Measurements from ENCODE around the gene FLT3.

- TF ChIP-seq UBTF (IDR thresholded peaks at IDR 0.05; ENCODE audit: borderline replicate concordance in 1 of 2, low read depth in 2 of 2, low read length in 2 of 2) (no peak), CTCF (IDR thresholded peaks at IDR 0.05 in 2 of 3, conservative IDR thresholded peaks at IDR 0.05 in 1 of 3; ENCODE audit: insufficient read depth in 2 of 3, low read depth in 1 of 3, low read length in 3 of 3) (no peak), E2F1 (CRISPR knock-in tag; IDR thresholded peaks at IDR 0.05) (no peak), DPF2 (IDR thresholded peaks at IDR 0.05) (no peak), EP300 (IDR thresholded peaks at IDR 0.05; ENCODE audit: low read length) (no peak), NFIX (CRISPR knock-in tag; IDR thresholded peaks at IDR 0.05; ENCODE audit: low read depth) (no peak), GATA2 (CRISPR knock-in tag; IDR thresholded peaks at IDR 0.05) (no peak), POLR2A (conservative IDR thresholded peaks at IDR 0.05) (no peak)
- TF ChIP-seq, protein P1, sequence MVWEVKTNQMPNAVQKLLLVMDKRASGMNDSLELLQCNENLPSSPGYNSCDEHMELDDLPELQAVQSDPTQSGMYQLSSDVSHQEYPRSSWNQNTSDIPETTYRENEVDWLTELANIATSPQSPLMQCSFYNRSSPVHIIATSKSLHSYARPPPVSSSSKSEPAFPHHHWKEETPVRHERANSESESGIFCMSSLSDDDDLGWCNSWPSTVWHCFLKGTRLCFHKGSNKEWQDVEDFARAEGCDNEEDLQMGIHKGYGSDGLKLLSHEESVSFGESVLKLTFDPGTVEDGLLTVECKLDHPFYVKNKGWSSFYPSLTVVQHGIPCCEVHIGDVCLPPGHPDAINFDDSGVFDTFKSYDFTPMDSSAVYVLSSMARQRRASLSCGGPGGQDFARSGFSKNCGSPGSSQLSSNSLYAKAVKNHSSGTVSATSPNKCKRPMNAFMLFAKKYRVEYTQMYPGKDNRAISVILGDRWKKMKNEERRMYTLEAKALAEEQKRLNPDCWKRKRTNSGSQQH (CRISPR knock-in tag; IDR thresholded peaks at IDR 0.05), result no peak
- TF ChIP-seq, protein P2, sequence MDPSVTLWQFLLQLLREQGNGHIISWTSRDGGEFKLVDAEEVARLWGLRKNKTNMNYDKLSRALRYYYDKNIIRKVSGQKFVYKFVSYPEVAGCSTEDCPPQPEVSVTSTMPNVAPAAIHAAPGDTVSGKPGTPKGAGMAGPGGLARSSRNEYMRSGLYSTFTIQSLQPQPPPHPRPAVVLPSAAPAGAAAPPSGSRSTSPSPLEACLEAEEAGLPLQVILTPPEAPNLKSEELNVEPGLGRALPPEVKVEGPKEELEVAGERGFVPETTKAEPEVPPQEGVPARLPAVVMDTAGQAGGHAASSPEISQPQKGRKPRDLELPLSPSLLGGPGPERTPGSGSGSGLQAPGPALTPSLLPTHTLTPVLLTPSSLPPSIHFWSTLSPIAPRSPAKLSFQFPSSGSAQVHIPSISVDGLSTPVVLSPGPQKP (CRISPR knock-in tag; IDR thresholded peaks at IDR 0.05), result no peak
- TF ChIP-seq, protein P3, sequence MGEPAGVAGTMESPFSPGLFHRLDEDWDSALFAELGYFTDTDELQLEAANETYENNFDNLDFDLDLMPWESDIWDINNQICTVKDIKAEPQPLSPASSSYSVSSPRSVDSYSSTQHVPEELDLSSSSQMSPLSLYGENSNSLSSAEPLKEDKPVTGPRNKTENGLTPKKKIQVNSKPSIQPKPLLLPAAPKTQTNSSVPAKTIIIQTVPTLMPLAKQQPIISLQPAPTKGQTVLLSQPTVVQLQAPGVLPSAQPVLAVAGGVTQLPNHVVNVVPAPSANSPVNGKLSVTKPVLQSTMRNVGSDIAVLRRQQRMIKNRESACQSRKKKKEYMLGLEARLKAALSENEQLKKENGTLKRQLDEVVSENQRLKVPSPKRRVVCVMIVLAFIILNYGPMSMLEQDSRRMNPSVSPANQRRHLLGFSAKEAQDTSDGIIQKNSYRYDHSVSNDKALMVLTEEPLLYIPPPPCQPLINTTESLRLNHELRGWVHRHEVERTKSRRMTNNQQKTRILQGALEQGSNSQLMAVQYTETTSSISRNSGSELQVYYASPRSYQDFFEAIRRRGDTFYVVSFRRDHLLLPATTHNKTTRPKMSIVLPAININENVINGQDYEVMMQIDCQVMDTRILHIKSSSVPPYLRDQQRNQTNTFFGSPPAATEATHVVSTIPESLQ (CRISPR knock-in tag; IDR thresholded peaks at IDR 0.05), result no peak
Measured at GRCh38 chr13:27965740-27966640, 134.4 kb downstream of the FLT3 start.

All from K562 (cell line).